ENCODE results near the gene SSR2.
"Not testable (repeated sequence)": the region's sequence is repeated elsewhere in the genome, so short reads cannot be mapped to it uniquely, and the experiment has no call there.

The SSR2 gene

GRCh38 chr1:156048663-156049258, 28.0 kb upstream of the SSR2 start:
- no peak for DNase-seq (ENCODE audit: extremely low read depth in 1 of 2, low read depth in 1 of 2)

GRCh38 chr1:156045076-156045475, 24.3 kb upstream of the SSR2 start:
- peak in 1 of 2 donors; percentile 11 for DNase-seq (ENCODE audit: extremely low read depth in 1 of 2, low read depth in 1 of 2)

GRCh38 chr1:156042828-156043227, 22.1 kb upstream of the SSR2 start:
- DNase-seq (ENCODE audit: extremely low read depth in 1 of 2, low read depth in 1 of 2), result no peak

- DNase-seq (ENCODE audit: extremely low read depth in 1 of 2, low read depth in 1 of 2), result not testable (repeated sequence)
Measured at GRCh38 chr1:156034991-156035390, 14.2 kb upstream of the SSR2 start.

- DNase-seq (ENCODE audit: extremely low read depth in 1 of 2, low read depth in 1 of 2), result no peak
Measured at GRCh38 chr1:156033011-156033410, 12.3 kb upstream of the SSR2 start.

- DNase-seq (ENCODE audit: extremely low read depth in 1 of 2, low read depth in 1 of 2), result no peak
Measured at GRCh38 chr1:156026588-156026987, 5.8 kb upstream of the SSR2 start.

- peak in 1 of 2 donors; percentile 17 for DNase-seq (ENCODE audit: extremely low read depth in 1 of 2, low read depth in 1 of 2)
Measured at GRCh38 chr1:156025876-156026275, 5.1 kb upstream of the SSR2 start.

GRCh38 chr1:156024801-156025200, 4.0 kb upstream of the SSR2 start:
- DNase-seq (ENCODE audit: extremely low read depth in 1 of 2, low read depth in 1 of 2), result no peak

GRCh38 chr1:156021954-156022353, 1.2 kb upstream of the SSR2 start:
- no peak for DNase-seq (ENCODE audit: extremely low read depth in 1 of 2, low read depth in 1 of 2)

GRCh38 chr1:156021093-156021428, 310 bp upstream of the SSR2 start:
- DNase-seq (ENCODE audit: extremely low read depth in 1 of 2, low read depth in 1 of 2), result no peak

GRCh38 chr1:156019946-156020292, 832 bp downstream of the SSR2 start:
- no peak for DNase-seq (ENCODE audit: extremely low read depth in 1 of 2, low read depth in 1 of 2)

GRCh38 chr1:156014829-156015228, 5.9 kb downstream of the SSR2 start:
- no peak for DNase-seq (ENCODE audit: extremely low read depth in 1 of 2, low read depth in 1 of 2)

GRCh38 chr1:156012051-156012817, 8.5 kb downstream of the SSR2 start:
- DNase-seq (ENCODE audit: extremely low read depth in 1 of 2, low read depth in 1 of 2), result no peak

- no peak for DNase-seq (ENCODE audit: extremely low read depth in 1 of 2, low read depth in 1 of 2)
Measured at GRCh38 chr1:156009404-156009803, 11.3 kb downstream of the SSR2 start.

GRCh38 chr1:156006666-156007376, 13.9 kb downstream of the SSR2 start:
- DNase-seq (ENCODE audit: extremely low read depth in 1 of 2, low read depth in 1 of 2), result no peak

- no peak for DNase-seq (ENCODE audit: extremely low read depth in 1 of 2, low read depth in 1 of 2)
Measured at GRCh38 chr1:156004843-156005584, 15.7 kb downstream of the SSR2 start.

GRCh38 chr1:156003923-156004188, 16.9 kb downstream of the SSR2 start:
- no peak for DNase-seq (ENCODE audit: extremely low read depth in 1 of 2, low read depth in 1 of 2)

- DNase-seq (ENCODE audit: extremely low read depth in 1 of 2, low read depth in 1 of 2), result no peak
Measured at GRCh38 chr1:156002188-156002911, 18.4 kb downstream of the SSR2 start.

- DNase-seq (ENCODE audit: extremely low read depth in 1 of 2, low read depth in 1 of 2), result no peak
Measured at GRCh38 chr1:156001662-156002171, 19.0 kb downstream of the SSR2 start.

- DNase-seq (ENCODE audit: extremely low read depth in 1 of 2, low read depth in 1 of 2), result no peak
Measured at GRCh38 chr1:156001021-156001661, 19.6 kb downstream of the SSR2 start.

Data from stimulated activated CD8-positive, alpha-beta memory T cell treated with anti-CD3 and anti-CD28 coated beads, Interleukin-7, amount 100 ng/mL, for 48 hours (primary cell).